K562 (cell line): ENCODE measurements around the gene ASPRV1. TPM values are rescaled to one million over a fixed set of nuclear protein-coding genes. Genes with fewer than 3 reads are reported as not detected.

Source experiments
- ARNT ChIP-seq, 2 experiments: fragments of 450-650 bp; IDR thresholded peaks; 2 replicates each; pipeline ENCODE4 v1.6.1; 2016; ENCODE audit warnings: mild to moderate bottlenecking in 1 of 2
- ATF1 ChIP-seq, 2 experiments: fragments of 450-650 bp in 1 of 2; IDR thresholded peaks; 2 replicates each; pipeline ENCODE4 v1.6.1; 2016; ENCODE audit warnings: missing compliant biosample characterization in 1 of 2, missing genetic modification characterization in 1 of 2
- ATF7 ChIP-seq: fragments of 450-650 bp; IDR thresholded peaks from 2 replicates; pipeline ENCODE4 v1.7.1; 2014; ENCODE audit warnings: mild to moderate bottlenecking, moderate library complexity
- CBX2 ChIP-seq: fragments of 200-600 bp; sonication (generic); IDR thresholded peaks from one replicate; pipeline ENCODE4 v1.6.1; 2012; ENCODE audit warnings: mild to moderate bottlenecking, low read length, inconsistent platforms; ENCODE audit not compliant: insufficient read depth, poor library complexity, severe bottlenecking
- CTBP1 ChIP-seq: fragments of 450-650 bp; IDR thresholded peaks from 2 replicates; pipeline ENCODE4 v1.6.1; 2016; ENCODE audit warnings: borderline replicate concordance
- E2F8 ChIP-seq: fragments of 450-650 bp; IDR thresholded peaks from 2 replicates; pipeline ENCODE4 v1.7.1; 2018; ENCODE audit warnings: mild to moderate bottlenecking, low read depth; ENCODE audit not compliant: partially characterized antibody
- GABPB2 ChIP-seq: fragments of 250-450 bp; sonication (Bioruptor Pico); conservative IDR thresholded peaks from 2 replicates; pipeline ENCODE4 v1.5.1; 2021; ENCODE audit warnings: mild to moderate bottlenecking
- GATAD2B ChIP-seq: fragments of 450-650 bp; IDR thresholded peaks from 2 replicates; pipeline ENCODE4 v1.6.1; 2017; ENCODE audit warnings: mild to moderate bottlenecking, borderline replicate concordance
- HSF4 ChIP-seq: fragments of 250-450 bp; sonication (Bioruptor Pico); IDR thresholded peaks from 2 replicates; pipeline ENCODE4 v2.1.2; 2022; ENCODE audit warnings: mild to moderate bottlenecking, moderate library complexity, borderline replicate concordance
- JUND ChIP-seq, 2 experiments: IDR thresholded peaks; 2 replicates in 1 of 2; 3 replicates in 1 of 2; pipeline ENCODE4 v1.6.1; 2011; ENCODE audit warnings: borderline replicate concordance in 2 of 2, low read depth in 2 of 2, low read length in 2 of 2, improper control_type of control experiment in 1 of 2, missing biosample characterization in 1 of 2, missing genetic modification characterization in 1 of 2, missing genetic modification reagents in 1 of 2
- MTA3 ChIP-seq: fragments of 450-650 bp; formaldehyde crosslinking; IDR thresholded peaks from 2 replicates; pipeline ENCODE4 v1.6.1; 2017; ENCODE audit warnings: mild to moderate bottlenecking, borderline replicate concordance
- MYC ChIP-seq, 2 experiments: fragments of 250-450 bp in 1 of 2; sonication (Bioruptor Pico) in 1 of 2; IDR thresholded peaks; 2 replicates each; pipeline versions ENCODE4 v1.5.1 to v1.6.1; 2012 to 2021; ENCODE audit warnings: low read depth in 2 of 2, borderline replicate concordance in 1 of 2, improper control_type of control experiment in 1 of 2, low read length in 1 of 2, mild to moderate bottlenecking in 1 of 2, moderate library complexity in 1 of 2
- TAF9B ChIP-seq: fragments of 450-650 bp; IDR thresholded peaks from 2 replicates; pipeline ENCODE4 v1.6.1; 2018; ENCODE audit warnings: mild to moderate bottlenecking; ENCODE audit not compliant: partially characterized antibody
- ZFPM2 ChIP-seq: fragments of 250-450 bp; sonication (Bioruptor Pico); IDR thresholded peaks from 2 replicates; pipeline ENCODE4 v1.5.1; 2022; ENCODE audit warnings: mild to moderate bottlenecking
- ZNF583 ChIP-seq: fragments of 250-450 bp; sonication (Bioruptor Pico); IDR thresholded peaks from 2 replicates; pipeline ENCODE4 v1.4.0; 2020
- polyA plus RNA-seq, 8 experiments: library from polyadenylated mRNA; depleted of rRNA in 4 of 8; stranded (reverse) in 5 of 8; unstranded in 3 of 8; fragments of >200 nt; fragmentation: Nextera tagmentation in 2 of 8; fragmentation: Illumina TruSeq in 1 of 8; extraction: Ambion mirVana in 2 of 8; extraction: Trizol in 1 of 8; gene quantifications; 2 replicates each; pipeline versions ENCODE4 v1.2.1 to v1.2.3, GENCODE V29; 2011 to 2014; ENCODE audit warnings: inconsistent platforms in 1 of 8, missing spikeins in 1 of 8
- total RNA-seq, 7 experiments: library from RNA; depleted of rRNA in 6 of 7; stranded (reverse); fragments of >200 nt in 6 of 7; fragmentation: Illumina TruSeq in 2 of 7; extraction: Trizol in 2 of 7; gene quantifications; 2 replicates each; pipeline versions ENCODE4 v1.2.1 to v1.2.3, GENCODE V29; 2011 to 2021; ENCODE audit warnings: low replicate concordance in 1 of 7
- TF ChIP-seq, protein P1 (sequence below), 2 experiments: fragments of 250-450 bp in 1 of 2; fragments of 450-650 bp in 1 of 2; sonication (Bioruptor Pico) in 1 of 2; IDR thresholded peaks; 2 replicates each; pipeline versions ENCODE4 v1.6.1 to v1.8.0; 2016 to 2021; ENCODE audit warnings: mild to moderate bottlenecking in 2 of 2, moderate library complexity in 2 of 2, missing compliant biosample characterization in 1 of 2, missing genetic modification characterization in 1 of 2
- TF ChIP-seq, protein P2 (sequence below): fragments of 450-650 bp; IDR thresholded peaks from 2 replicates; pipeline ENCODE4 v1.6.1; 2017; ENCODE audit warnings: antibody characterized with exemption, mild to moderate bottlenecking

ASPRV1 gene
- total and polyA plus RNA-seq, 9 of the 15 experiments (the other 6 are each of a cell fraction or from before 2014, with no cell fraction given), result 0.17 to 0.72 (median 0.47) TPM; not detected in 1

- TF ChIP-seq E2F8, result peak; percentile 25
- TF ChIP-seq ZNF583 (CRISPR knock-in tag), result no peak
- no peak for TF ChIP-seq HSF4
- peak; percentile 46; the same call in 1 of the 2 replicates for TF ChIP-seq GATAD2B
- TF ChIP-seq CBX2, result no peak
- no peak for TF ChIP-seq CTBP1
- TF ChIP-seq JUND (IDR thresholded peaks at IDR 0.05; ENCODE audit: borderline replicate concordance, low read depth, low read length), result no peak
- peak; percentile 32; the same call in 1 of the 3 replicates for TF ChIP-seq JUND (tag; IDR thresholded peaks at IDR 0.05; ENCODE audit: borderline replicate concordance, low read depth, low read length)
- no peak for TF ChIP-seq ATF7
- peak; percentile 10 for TF ChIP-seq TAF9B
- no peak for TF ChIP-seq MYC (IDR thresholded peaks at IDR 0.05; ENCODE audit: low read depth, low read length)
- no peak for TF ChIP-seq MYC (CRISPR knock-in tag; IDR thresholded peaks at IDR 0.05; ENCODE audit: borderline replicate concordance, low read depth)
- TF ChIP-seq MTA3, result no peak
- TF ChIP-seq ATF1 (CRISPR knock-in tag; IDR thresholded peaks at IDR 0.05), result no peak
- TF ChIP-seq ATF1 (tag; IDR thresholded peaks at IDR 0.05), result no peak
- TF ChIP-seq ZFPM2 (CRISPR knock-in tag), result no peak
- no peak for TF ChIP-seq GABPB2 (CRISPR knock-in tag)
- TF ChIP-seq, protein P1, sequence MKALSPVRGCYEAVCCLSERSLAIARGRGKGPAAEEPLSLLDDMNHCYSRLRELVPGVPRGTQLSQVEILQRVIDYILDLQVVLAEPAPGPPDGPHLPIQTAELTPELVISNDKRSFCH (CRISPR knock-in tag; IDR thresholded peaks at IDR 0.05), result no peak
- TF ChIP-seq, protein P1 (tag; IDR thresholded peaks at IDR 0.05), result no peak
- TF ChIP-seq ARNT (IDR thresholded peaks at IDR 0.05), result 0 out of 4 replicates have a peak, but pooled peaks of 1 of the 2 experiments have one; percentile 32
- TF ChIP-seq, protein P2, sequence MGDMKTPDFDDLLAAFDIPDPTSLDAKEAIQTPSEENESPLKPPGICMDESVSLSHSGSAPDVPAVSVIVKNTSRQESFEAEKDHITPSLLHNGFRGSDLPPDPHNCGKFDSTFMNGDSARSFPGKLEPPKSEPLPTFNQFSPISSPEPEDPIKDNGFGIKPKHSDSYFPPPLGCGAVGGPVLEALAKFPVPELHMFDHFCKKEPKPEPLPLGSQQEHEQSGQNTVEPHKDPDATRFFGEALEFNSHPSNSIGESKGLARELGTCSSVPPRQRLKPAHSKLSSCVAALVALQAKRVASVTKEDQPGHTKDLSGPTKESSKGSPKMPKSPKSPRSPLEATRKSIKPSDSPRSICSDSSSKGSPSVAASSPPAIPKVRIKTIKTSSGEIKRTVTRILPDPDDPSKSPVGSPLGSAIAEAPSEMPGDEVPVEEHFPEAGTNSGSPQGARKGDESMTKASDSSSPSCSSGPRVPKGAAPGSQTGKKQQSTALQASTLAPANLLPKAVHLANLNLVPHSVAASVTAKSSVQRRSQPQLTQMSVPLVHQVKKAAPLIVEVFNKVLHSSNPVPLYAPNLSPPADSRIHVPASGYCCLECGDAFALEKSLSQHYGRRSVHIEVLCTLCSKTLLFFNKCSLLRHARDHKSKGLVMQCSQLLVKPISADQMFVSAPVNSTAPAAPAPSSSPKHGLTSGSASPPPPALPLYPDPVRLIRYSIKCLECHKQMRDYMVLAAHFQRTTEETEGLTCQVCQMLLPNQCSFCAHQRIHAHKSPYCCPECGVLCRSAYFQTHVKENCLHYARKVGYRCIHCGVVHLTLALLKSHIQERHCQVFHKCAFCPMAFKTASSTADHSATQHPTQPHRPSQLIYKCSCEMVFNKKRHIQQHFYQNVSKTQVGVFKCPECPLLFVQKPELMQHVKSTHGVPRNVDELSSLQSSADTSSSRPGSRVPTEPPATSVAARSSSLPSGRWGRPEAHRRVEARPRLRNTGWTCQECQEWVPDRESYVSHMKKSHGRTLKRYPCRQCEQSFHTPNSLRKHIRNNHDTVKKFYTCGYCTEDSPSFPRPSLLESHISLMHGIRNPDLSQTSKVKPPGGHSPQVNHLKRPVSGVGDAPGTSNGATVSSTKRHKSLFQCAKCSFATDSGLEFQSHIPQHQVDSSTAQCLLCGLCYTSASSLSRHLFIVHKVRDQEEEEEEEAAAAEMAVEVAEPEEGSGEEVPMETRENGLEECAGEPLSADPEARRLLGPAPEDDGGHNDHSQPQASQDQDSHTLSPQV, result peak; percentile 56; the same call in 1 of the 2 replicates
These were observed 49.4 kb downstream of the ASPRV1 start (continued) for GRCh38 chr2:69911985-69912563.
